ENCODE data around the gene PRMT6.

PRMT6 gene

GRCh38 chr1:107096690-107097089 is 40.2 kb downstream of the PRMT6 start:
- DNase-seq = no peak

DNA sequence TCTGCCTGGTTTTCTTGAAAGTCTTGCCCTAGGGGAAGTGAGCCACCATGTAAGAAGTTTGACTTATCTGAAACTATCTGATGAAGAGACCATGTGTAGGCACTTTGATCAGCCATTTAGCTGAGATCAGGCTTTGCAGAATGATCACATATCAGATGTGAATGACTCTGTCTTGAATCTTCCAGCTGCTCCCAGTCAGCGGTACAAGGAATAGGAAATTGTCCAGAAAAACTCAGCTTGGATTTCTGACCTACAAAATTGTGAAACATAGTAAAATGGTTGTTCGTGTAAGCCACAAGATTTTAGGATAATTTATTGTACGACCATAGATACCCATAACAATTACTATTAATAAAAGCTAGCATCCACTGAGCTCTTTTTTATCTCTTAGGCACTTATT is 42.5 kb downstream of the PRMT6 start:
- no peak for DNase-seq

- no peak for DNase-seq
Observed at GRCh38 chr1:107100331-107100984, 44.0 kb downstream of the PRMT6 start.

DNA sequence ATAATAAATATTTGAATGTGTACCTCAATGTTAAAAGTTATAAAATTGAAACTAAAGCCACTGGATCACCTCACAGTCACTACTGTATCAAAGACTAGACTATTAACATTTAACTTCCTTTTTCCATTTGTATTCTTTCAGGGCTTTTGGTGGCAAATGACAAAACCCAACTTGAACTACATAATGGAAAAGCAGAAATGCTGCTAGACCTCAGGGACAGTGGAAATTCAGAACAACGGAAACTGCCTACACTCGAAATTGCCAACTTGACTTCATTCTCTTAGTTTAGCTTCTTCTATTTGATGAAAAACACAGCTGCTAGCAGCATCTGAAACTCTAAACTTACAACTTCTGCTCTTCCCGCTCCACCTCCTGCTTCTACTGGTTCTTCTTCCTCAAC is 49.4 kb downstream of the PRMT6 start:
- DNase-seq = no peak

All from MV-4-11 (cell line).